ENCODE data around the gene TEX22.

TEX22 gene

DNA sequence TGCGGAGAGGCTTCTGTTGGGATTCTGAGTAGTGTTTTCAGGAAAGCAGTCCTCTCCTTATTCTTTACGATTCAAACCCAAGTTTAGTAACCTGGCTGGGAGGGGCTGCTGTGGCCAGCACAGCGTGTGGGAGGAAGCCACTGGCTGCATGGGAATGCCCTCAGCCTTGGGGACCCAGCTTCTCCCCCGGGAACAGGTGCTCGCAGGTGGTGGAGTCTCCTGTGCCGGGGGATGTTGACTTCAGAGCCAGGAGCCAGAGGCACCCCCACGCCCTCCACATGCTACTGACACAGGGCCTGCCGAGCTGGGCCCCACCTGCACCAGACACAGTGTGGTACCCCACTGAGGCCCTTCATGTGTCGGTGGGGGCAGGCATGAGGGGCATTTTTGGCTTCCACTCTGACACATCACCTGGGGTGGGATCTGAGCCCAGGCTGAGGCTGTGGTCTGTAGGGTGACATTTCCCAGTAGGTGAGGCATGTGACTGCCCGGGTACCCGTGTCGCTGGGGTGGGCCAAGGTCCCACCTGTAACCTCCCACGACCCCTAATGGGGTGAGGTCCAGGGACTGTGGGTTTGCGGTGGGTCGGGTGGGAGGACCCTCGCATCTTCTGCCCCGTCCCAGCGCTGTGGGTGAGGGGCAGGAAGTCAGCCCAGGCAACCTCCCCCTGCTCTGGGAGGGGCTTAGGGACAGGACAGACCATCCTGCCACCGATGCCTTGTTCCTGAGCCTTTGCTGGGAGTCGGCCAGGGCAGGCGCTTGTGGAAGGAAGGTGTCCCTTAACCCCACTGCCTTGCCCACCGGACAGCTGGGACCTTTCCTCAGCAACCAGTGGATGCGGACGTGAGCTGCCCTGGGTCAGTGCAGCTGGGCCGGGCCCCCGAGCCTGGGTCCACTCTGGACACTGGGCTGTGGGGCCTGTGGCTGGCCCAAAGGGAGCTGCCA is 47.8 kb downstream of the TEX22 start:
- no peaks in the 10 kb centered on the region for H3K27me3 ChIP-seq (ENCODE audit: control insufficient read depth, insufficient read depth, low read length)
- no peak overlapping the region for H3K4me3 ChIP-seq (ENCODE audit: low read depth, low read length)
- no peaks in the 10 kb centered on the region for H3K4me1 ChIP-seq (ENCODE audit: control insufficient read depth, insufficient read depth, low read length)
- peaks cover 44% of the 10 kb centered on the region for H3K36me3 ChIP-seq (ENCODE audit: control insufficient read depth, insufficient read depth, low read length)
- no peak overlapping the region for H3K27ac ChIP-seq (ENCODE audit: low read depth, low read length)
- no peak overlapping the region for H3K9ac ChIP-seq (ENCODE audit: low read depth, low read length)
- no peaks in the 10 kb centered on the region for H3K9me3 ChIP-seq (ENCODE audit: control insufficient read depth, insufficient read depth, low read length)

DNA sequence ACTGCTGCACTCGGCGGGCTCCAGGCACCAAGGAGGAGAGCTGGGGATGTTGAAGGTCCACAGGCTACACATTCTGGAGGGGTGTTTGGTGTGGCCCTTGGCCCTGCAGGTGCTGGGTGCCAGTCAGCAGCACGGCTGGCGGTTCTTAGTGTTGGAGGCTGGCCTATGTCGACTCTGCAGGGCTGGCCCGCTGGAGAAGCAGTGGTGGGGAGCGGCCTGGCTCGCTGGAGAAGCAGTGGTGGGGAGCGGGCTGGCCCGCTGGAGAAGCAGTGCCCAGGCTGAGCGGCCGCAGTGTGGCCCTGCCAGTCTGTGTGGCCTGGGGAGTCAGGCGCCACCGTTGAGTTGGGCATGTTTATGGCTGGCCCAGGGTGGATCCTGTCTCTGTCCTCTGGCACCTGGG is 48.6 kb downstream of the TEX22 start:
- Histone ChIP-seq H3K4me3 (ENCODE audit: low read depth, low read length) (no peak overlapping the region), H3K27ac (ENCODE audit: low read depth, low read length) (no peak overlapping the region), H3K36me3 (ENCODE audit: control insufficient read depth, insufficient read depth, low read length) (peaks cover 47% of the 10 kb centered on the region), H3K27me3 (ENCODE audit: control insufficient read depth, insufficient read depth, low read length) (no peaks in the 10 kb centered on the region), H3K4me1 (ENCODE audit: control insufficient read depth, insufficient read depth, low read length) (no peaks in the 10 kb centered on the region), H3K9ac (ENCODE audit: low read depth, low read length) (no peak overlapping the region), H3K9me3 (ENCODE audit: control insufficient read depth, insufficient read depth, low read length) (no peaks in the 10 kb centered on the region)

DNA sequence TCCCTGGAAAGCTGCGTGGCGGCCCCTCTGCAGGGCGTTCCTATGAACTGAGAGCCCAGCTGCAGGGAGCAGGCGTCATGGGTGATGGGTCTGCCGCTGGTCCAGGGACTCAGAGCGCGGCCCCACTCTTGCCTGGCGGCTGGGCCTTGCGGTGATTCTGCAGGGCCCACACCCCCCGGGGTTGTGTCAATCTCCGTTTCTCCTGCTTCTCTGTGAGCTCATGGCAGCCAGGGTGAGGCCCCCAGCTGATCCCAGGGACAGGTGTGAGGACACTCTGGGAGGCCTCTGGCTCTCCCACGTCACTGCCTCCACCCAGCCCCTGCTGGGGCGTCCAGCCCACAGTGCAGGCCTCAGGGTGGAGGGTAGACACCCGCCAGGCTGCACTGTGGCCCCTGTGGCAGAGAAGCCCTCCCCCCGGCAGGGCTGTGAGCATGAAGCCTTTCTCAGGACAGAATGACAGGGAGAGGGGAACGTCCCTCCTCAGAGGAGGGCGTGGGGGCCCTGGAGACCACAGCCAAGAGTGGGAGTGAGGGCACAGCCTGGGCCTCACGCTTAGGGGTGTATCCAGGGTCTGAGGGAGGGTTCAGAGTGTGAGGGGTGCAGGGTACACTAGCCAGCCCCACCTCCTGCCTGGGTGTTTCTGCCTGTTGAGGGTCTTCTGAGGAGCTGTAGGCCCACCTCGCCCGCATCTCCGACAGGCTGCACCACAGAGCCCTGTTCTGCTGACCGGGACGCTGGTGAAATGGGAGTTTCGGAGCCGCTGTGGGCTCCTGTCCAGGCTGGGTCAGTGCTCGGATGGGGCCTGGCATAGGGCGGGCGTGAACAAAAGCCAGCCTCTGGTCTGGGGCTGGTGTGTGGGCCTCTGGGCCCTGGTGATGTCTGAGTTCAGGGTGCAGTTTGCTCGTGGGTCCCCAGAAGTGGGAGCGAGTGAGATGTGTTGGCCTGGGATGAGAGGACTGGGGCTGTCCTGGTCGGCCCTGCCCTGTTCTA is 49.6 kb downstream of the TEX22 start:
- no peak overlapping the region for H3K4me3 ChIP-seq (ENCODE audit: low read depth, low read length)

DNA sequence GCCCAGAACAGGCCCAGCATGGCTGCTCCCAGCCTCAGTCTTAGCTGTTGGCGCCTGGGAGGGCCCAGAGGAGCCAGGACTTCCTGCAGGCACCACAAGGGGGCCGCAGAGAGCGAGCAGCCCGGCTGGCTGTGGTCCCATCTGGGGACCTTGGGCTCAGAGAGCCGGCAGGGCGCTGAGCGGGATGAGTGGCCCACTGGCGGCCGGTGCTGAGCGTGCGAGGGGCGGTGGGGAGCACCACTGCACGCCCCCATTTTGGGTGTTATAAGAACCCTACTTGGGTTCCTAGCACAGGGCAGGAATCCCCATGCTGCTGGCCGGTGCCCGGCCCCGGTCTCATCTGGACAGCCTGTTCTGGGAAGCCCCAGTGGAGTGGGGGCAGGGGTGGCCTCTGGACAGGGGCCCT is 50.4 kb downstream of the TEX22 start:
- H3K27ac ChIP-seq (ENCODE audit: low read depth, low read length), result no peak overlapping the region

More for the DNA sequence above, 49.6 kb downstream of the TEX22 start:
- Histone ChIP-seq H3K27ac (ENCODE audit: low read depth, low read length) (no peak overlapping the region), H3K27me3 (ENCODE audit: control insufficient read depth, insufficient read depth, low read length) (no peaks in the 10 kb centered on the region), H3K9ac (ENCODE audit: low read depth, low read length) (no peak overlapping the region), H3K36me3 (ENCODE audit: control insufficient read depth, insufficient read depth, low read length) (peaks cover 47% of the 10 kb centered on the region), H3K9me3 (ENCODE audit: control insufficient read depth, insufficient read depth, low read length) (no peaks in the 10 kb centered on the region), H3K4me1 (ENCODE audit: control insufficient read depth, insufficient read depth, low read length) (no peaks in the 10 kb centered on the region)

DNA sequence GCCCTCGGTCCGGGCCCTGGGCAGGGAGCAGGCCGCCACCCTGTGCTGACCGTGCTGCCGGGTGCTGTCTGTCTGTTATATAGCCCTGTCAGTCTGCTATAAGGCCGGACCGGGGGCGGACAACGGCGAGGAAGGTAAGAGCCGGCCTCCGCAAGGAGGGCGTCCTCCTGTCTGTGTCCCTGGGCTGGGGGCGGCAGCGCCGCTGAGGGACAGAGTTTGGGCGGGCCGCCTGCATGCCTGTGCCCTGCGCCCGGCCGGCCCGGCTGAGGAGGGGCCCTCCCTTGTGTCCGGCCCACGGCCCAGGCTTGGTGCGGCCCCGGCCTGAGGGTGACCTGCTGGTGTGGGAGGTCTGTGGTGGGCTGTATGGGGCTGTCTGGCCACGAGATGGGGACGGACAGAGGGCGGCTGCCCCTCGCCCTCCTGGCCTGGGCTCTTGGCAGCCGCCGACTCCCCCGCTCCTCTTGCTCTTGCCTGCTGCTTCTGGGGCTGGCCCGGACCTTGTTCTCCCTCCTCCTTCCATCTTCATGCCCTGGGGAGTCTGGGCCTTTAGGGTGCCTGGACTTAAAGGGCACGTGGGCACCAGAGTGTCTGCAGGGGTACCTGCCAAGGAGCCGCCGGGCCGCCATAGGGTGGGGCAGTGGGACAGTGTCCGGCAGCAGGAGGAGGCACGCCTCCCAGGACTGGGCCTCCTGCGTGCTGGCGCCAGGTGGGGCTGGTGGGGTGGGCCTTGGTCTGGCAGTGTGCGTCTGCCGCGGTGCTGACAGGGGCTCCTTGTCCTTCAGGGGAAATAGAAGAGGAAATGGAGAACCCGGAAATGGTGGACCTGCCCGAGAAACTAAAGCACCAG is 51.2 kb downstream of the TEX22 start:
- Histone ChIP-seq H3K27ac (ENCODE audit: low read depth, low read length) (no peak overlapping the region), H3K9me3 (ENCODE audit: control insufficient read depth, insufficient read depth, low read length) (no peaks in the 10 kb centered on the region), H3K9ac (ENCODE audit: low read depth, low read length) (no peak overlapping the region), H3K27me3 (ENCODE audit: control insufficient read depth, insufficient read depth, low read length) (no peaks in the 10 kb centered on the region), H3K4me3 (ENCODE audit: low read depth, low read length) (no peak overlapping the region), H3K4me1 (ENCODE audit: control insufficient read depth, insufficient read depth, low read length) (no peaks in the 10 kb centered on the region), H3K36me3 (ENCODE audit: control insufficient read depth, insufficient read depth, low read length) (peaks cover 59% of the 10 kb centered on the region)

More for the DNA sequence above, 50.4 kb downstream of the TEX22 start:
- Histone ChIP-seq H3K4me3 (ENCODE audit: low read depth, low read length) (no peak overlapping the region), H3K36me3 (ENCODE audit: control insufficient read depth, insufficient read depth, low read length) (peaks cover 51% of the 10 kb centered on the region), H3K27me3 (ENCODE audit: control insufficient read depth, insufficient read depth, low read length) (no peaks in the 10 kb centered on the region), H3K9me3 (ENCODE audit: control insufficient read depth, insufficient read depth, low read length) (no peaks in the 10 kb centered on the region), H3K9ac (ENCODE audit: low read depth, low read length) (no peak overlapping the region), H3K4me1 (ENCODE audit: control insufficient read depth, insufficient read depth, low read length) (no peaks in the 10 kb centered on the region)

DNA sequence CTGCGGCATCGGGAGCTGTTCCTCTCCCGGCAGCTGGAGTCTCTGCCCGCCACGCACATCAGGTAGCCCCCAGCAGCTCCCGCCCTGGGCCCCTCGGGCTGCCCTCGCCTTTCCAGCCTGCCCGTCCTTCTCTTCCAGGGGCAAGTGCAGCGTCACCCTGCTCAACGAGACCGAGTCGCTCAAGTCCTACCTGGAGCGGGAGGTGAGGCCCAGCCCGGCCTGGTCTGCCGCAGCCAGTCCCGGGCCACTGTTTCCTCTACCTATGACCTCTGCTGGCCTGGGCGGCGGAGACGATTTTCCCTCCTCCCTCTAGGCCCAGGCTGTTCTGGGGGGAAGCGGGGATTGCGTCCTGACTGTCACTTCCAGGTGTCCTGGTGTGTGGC is 51.8 kb downstream of the TEX22 start:
- peaks cover 63% of the 10 kb centered on the region for H3K36me3 ChIP-seq (ENCODE audit: control insufficient read depth, insufficient read depth, low read length)
- no peak overlapping the region for H3K9ac ChIP-seq (ENCODE audit: low read depth, low read length)
- H3K4me3 ChIP-seq (ENCODE audit: low read depth, low read length), result no peak overlapping the region
- H3K27ac ChIP-seq (ENCODE audit: low read depth, low read length), result no peak overlapping the region
- H3K9me3 ChIP-seq (ENCODE audit: control insufficient read depth, insufficient read depth, low read length), result no peaks in the 10 kb centered on the region
- H3K27me3 ChIP-seq (ENCODE audit: control insufficient read depth, insufficient read depth, low read length), result no peaks in the 10 kb centered on the region
- no peaks in the 10 kb centered on the region for H3K4me1 ChIP-seq (ENCODE audit: control insufficient read depth, insufficient read depth, low read length)

DNA sequence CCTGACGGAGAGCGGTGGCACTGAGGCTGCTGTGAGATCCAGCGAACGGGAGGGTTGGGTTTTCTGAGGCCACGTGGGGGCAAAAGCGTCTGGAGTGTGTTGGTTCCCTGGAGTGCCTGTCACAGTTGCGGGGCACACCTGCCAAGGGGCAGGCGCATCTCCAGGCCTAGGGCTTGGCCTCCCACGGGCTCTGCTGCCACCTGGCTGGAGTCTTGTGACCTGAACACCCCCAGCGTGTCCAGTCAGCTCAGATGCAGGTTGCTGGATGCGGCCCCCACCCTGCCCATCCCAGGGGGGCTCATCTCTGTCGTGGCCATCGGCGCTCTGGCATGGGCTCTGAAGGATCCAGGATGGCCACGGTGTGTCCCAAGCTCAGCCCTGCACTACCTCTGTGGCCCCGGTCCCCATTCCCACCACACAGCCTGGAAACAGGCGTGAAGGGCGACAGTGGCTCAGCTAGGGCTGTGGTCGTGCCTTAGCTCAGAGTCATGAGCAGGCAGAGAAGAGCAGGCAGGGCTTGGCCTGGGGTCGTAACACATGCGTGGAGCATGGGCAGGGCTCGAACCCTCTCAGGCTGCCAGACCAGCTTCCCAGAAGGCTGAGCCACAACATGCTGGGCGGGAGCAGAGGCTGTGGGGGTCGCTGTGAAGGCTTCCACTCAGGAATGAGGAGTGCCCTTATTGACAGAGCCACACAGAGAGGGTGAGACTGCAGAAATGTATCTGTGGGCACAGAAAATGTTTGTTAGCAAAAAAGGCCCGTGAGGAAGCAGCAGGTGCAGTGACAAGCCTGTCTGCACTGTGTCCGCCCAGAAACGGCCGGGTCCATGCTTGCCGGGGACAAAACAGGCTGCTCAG is 52.8 kb downstream of the TEX22 start:
- Histone ChIP-seq H3K27me3 (ENCODE audit: control insufficient read depth, insufficient read depth, low read length) (no peaks in the 10 kb centered on the region), H3K9ac (ENCODE audit: low read depth, low read length) (no peak overlapping the region), H3K9me3 (ENCODE audit: control insufficient read depth, insufficient read depth, low read length) (no peaks in the 10 kb centered on the region), H3K4me1 (ENCODE audit: control insufficient read depth, insufficient read depth, low read length) (no peaks in the 10 kb centered on the region), H3K4me3 (ENCODE audit: low read depth, low read length) (no peak overlapping the region), H3K36me3 (ENCODE audit: control insufficient read depth, insufficient read depth, low read length) (peaks cover 63% of the 10 kb centered on the region), H3K27ac (ENCODE audit: low read depth, low read length) (no peak overlapping the region)

DNA sequence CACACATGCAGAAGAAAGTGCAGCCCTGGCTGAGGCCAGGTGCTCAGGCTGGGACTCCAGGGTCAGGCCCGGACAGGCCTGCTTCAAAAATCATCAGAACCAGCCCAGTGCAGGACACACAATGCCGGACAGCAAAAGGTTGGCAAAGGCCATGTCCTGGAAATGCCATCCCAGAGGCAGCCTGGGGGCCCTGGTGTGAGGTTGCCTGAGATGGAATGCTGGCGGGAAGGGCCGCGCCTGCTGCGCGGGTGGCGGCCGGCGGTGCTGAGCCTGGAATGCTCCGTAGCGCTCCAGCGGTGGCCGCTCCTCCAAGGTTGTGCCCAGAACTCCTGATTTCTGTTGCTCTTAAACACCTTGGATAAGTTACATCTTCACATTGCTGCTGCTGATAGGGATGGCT is 54.6 kb downstream of the TEX22 start:
- Histone ChIP-seq H3K27me3 (ENCODE audit: control insufficient read depth, insufficient read depth, low read length) (no peaks in the 10 kb centered on the region), H3K27ac (ENCODE audit: low read depth, low read length) (no peak overlapping the region), H3K9ac (ENCODE audit: low read depth, low read length) (no peak overlapping the region), H3K4me3 (ENCODE audit: low read depth, low read length) (no peak overlapping the region), H3K4me1 (ENCODE audit: control insufficient read depth, insufficient read depth, low read length) (no peaks in the 10 kb centered on the region), H3K9me3 (ENCODE audit: control insufficient read depth, insufficient read depth, low read length) (no peaks in the 10 kb centered on the region), H3K36me3 (ENCODE audit: control insufficient read depth, insufficient read depth, low read length) (peaks cover 79% of the 10 kb centered on the region)

DNA sequence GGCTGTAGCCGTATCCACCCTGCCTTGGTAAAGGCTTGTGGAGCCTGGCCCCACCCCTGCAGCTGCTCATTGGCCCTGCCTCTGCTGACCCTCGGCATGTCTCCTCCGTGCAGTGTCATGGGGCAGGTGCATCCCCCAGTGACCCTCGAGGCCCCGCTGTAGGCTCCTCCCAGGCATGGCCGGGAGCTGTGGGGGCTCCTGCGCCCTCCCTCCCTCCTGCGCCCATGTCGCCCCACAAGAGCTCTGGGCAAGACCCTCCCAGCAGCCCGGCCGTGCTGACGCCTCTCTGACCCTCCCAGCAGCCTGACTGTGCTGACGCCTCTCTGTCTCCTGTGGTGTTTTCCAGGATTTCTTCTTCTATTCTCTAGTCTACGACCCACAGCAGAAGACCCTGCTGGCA is 55.5 kb downstream of the TEX22 start:
- Histone ChIP-seq H3K27ac (ENCODE audit: low read depth, low read length) (no peak overlapping the region), H3K4me1 (ENCODE audit: control insufficient read depth, insufficient read depth, low read length) (no peaks in the 10 kb centered on the region), H3K4me3 (ENCODE audit: low read depth, low read length) (no peak overlapping the region), H3K36me3 (ENCODE audit: control insufficient read depth, insufficient read depth, low read length) (peaks cover 86% of the 10 kb centered on the region), H3K27me3 (ENCODE audit: control insufficient read depth, insufficient read depth, low read length) (no peaks in the 10 kb centered on the region), H3K9me3 (ENCODE audit: control insufficient read depth, insufficient read depth, low read length) (no peaks in the 10 kb centered on the region), H3K9ac (ENCODE audit: low read depth, low read length) (no peak overlapping the region)

Data from HUES48 (cell line).